Measurements from ENCODE around the gene MYDGF.

Gene MYDGF

DNA sequence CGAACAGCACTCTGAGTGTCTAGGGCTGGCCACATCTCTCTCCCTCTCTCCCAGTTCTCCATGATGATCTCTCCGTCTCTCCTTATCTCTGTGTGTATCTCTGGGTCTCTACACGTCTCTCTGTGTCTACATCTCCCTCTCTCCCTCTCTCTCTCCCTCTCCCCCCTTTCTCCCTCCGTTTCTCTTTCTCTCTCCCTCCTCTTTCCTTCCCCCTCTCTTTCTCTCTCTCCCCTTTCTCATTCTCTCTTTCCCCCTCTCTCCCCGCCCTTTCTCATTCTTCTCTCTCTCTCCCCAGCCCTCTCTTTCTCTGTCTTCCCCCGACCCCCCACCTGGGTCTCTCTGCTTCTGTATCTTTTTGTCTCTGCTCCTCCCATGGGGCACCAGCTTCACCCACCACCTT, 52.1 kb downstream of the MYDGF start:
- no peak overlapping the region for H2AFZ ChIP-seq (ENCODE audit: low read length)
- no peaks in the 10 kb centered on the region for H3K79me2 ChIP-seq (ENCODE audit: low read length)
- H3K27ac ChIP-seq (ENCODE audit: low read length): no peak overlapping the region
- H3K4me1 ChIP-seq (ENCODE audit: low read length): no peaks in the 10 kb centered on the region
- no peaks in the 10 kb centered on the region for H4K20me1 ChIP-seq (ENCODE audit: insufficient read depth, low read length)
- H3K9ac ChIP-seq (ENCODE audit: low read length): no peak overlapping the region
- H3K9me3 ChIP-seq (replicated peaks; ENCODE audit: insufficient read depth, low read length): no peaks in the 10 kb centered on the region
- H3K36me3 ChIP-seq (replicated peaks; ENCODE audit: insufficient read depth, low read length): no peaks in the 10 kb centered on the region
- no peaks in the 10 kb centered on the region for H3F3A ChIP-seq (ENCODE audit: insufficient read depth, low read length)
- no peaks in the 10 kb centered on the region for H3K9me2 ChIP-seq (replicated peaks; ENCODE audit: insufficient read depth, low read length)
- DNase-seq: no peak
- TF ChIP-seq EZH2phosphoT487 (IDR thresholded peaks at IDR 0.05; ENCODE audit: low read length): no peak
- TF ChIP-seq, protein P1, sequence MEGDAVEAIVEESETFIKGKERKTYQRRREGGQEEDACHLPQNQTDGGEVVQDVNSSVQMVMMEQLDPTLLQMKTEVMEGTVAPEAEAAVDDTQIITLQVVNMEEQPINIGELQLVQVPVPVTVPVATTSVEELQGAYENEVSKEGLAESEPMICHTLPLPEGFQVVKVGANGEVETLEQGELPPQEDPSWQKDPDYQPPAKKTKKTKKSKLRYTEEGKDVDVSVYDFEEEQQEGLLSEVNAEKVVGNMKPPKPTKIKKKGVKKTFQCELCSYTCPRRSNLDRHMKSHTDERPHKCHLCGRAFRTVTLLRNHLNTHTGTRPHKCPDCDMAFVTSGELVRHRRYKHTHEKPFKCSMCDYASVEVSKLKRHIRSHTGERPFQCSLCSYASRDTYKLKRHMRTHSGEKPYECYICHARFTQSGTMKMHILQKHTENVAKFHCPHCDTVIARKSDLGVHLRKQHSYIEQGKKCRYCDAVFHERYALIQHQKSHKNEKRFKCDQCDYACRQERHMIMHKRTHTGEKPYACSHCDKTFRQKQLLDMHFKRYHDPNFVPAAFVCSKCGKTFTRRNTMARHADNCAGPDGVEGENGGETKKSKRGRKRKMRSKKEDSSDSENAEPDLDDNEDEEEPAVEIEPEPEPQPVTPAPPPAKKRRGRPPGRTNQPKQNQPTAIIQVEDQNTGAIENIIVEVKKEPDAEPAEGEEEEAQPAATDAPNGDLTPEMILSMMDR (IDR thresholded peaks at IDR 0.05; ENCODE audit: low read length): no peak
- no peak for TF ChIP-seq EZH2 (optimal IDR thresholded peaks at IDR 0.05; ENCODE audit: low read depth, low read length)
- peaks cover 90% of the 10 kb centered on the region for H3K27me3 ChIP-seq (replicated peaks; ENCODE audit: insufficient read depth, low read length)
- H3K4me3 ChIP-seq (ENCODE audit: low read length): no peak overlapping the region
- no peak overlapping the region for H3K4me2 ChIP-seq (ENCODE audit: low read depth, low read length)

- TF ChIP-seq EZH2phosphoT487 (IDR thresholded peaks at IDR 0.05; ENCODE audit: low read length): no peak
- TF ChIP-seq EZH2 (optimal IDR thresholded peaks at IDR 0.05; ENCODE audit: low read depth, low read length): no peak
- TF ChIP-seq, protein P1 (IDR thresholded peaks at IDR 0.05; ENCODE audit: low read length): no peak
- Histone ChIP-seq H3K9me2 (replicated peaks; ENCODE audit: insufficient read depth, low read length) (no peaks in the 10 kb centered on the region), H3K4me1 (ENCODE audit: low read length) (no peaks in the 10 kb centered on the region), H3F3A (ENCODE audit: insufficient read depth, low read length) (no peaks in the 10 kb centered on the region), H3K79me2 (ENCODE audit: low read length) (no peaks in the 10 kb centered on the region), H3K4me2 (ENCODE audit: low read depth, low read length) (no peak overlapping the region), H3K9me3 (replicated peaks; ENCODE audit: insufficient read depth, low read length) (no peaks in the 10 kb centered on the region), H3K27me3 (replicated peaks; ENCODE audit: insufficient read depth, low read length) (peaks cover 93% of the 10 kb centered on the region), H3K4me3 (ENCODE audit: low read length) (no peak overlapping the region), H3K9ac (ENCODE audit: low read length) (no peak overlapping the region), H3K27ac (ENCODE audit: low read length) (no peak overlapping the region), H4K20me1 (ENCODE audit: insufficient read depth, low read length) (no peaks in the 10 kb centered on the region), H2AFZ (ENCODE audit: low read length) (no peak overlapping the region), H3K36me3 (replicated peaks; ENCODE audit: insufficient read depth, low read length) (no peaks in the 10 kb centered on the region)
- no peak for DNase-seq
Observed at GRCh38 chr19:4613254-4613751, 56.8 kb downstream of the MYDGF start.

- no peaks in the 10 kb centered on the region for H3K4me1 ChIP-seq (ENCODE audit: low read length)
- H3K4me3 ChIP-seq (ENCODE audit: low read length): no peak overlapping the region
- no peaks in the 10 kb centered on the region for H3K9me2 ChIP-seq (replicated peaks; ENCODE audit: insufficient read depth, low read length)
- H3K9ac ChIP-seq (ENCODE audit: low read length): no peak overlapping the region
- peaks cover 92% of the 10 kb centered on the region for H3K27me3 ChIP-seq (replicated peaks; ENCODE audit: insufficient read depth, low read length)
- no peaks in the 10 kb centered on the region for H3K9me3 ChIP-seq (replicated peaks; ENCODE audit: insufficient read depth, low read length)
- H3K27ac ChIP-seq (ENCODE audit: low read length): no peak overlapping the region
- H3F3A ChIP-seq (ENCODE audit: insufficient read depth, low read length): no peaks in the 10 kb centered on the region
- no peak for DNase-seq
- H3K36me3 ChIP-seq (replicated peaks; ENCODE audit: insufficient read depth, low read length): no peaks in the 10 kb centered on the region
- no peaks in the 10 kb centered on the region for H3K79me2 ChIP-seq (ENCODE audit: low read length)
- no peaks in the 10 kb centered on the region for H4K20me1 ChIP-seq (ENCODE audit: insufficient read depth, low read length)
- H3K4me2 ChIP-seq (ENCODE audit: low read depth, low read length): no peak overlapping the region; the same call in 1 of the 2 replicates
- no peak overlapping the region for H2AFZ ChIP-seq (ENCODE audit: low read length)
- no peak for TF ChIP-seq EZH2phosphoT487 (IDR thresholded peaks at IDR 0.05; ENCODE audit: low read length)
- TF ChIP-seq EZH2 (optimal IDR thresholded peaks at IDR 0.05; ENCODE audit: low read depth, low read length): peak; percentile 7
- TF ChIP-seq, protein P1 (IDR thresholded peaks at IDR 0.05; ENCODE audit: low read length): no peak
Observed at GRCh38 chr19:4609878-4610511, 60.1 kb downstream of the MYDGF start.

Data from MM.1S (cell line).